HepG2 (cell line): ENCODE data around the gene AMZ1. TPM values are rescaled to one million over a fixed set of nuclear protein-coding genes. Genes with fewer than 3 reads are reported as not detected.
A peak's percentile ranks its signal among the peaks of the same experiment; 100 is the strongest.

Experiments
- ATAC-seq: fragments of 200-7000 bp; cut with Tn5 transposase; 3 replicates; pipeline ENCODE4 v1.9.1; 2020; ENCODE audit warnings: mild to moderate bottlenecking, moderate library complexity
- BruUV-seq: library from RNA; stranded (reverse); fragments of 400-500 nt; replicated peaks from 2 replicates; lab custom pipeline; 2021; lab: Mats Ljungman, UMichigan
- CTCF ChIA-PET: fragments of 300-600 bp; formaldehyde crosslinking; extraction: SDS; loops from one replicate; lab custom pipeline; 2021; ENCODE audit warnings: low total read pairs, inconsistent platforms, low intra/inter-chr PET ratio; lab: Yijun Ruan, JAX
- POLR2A ChIA-PET: fragments of 350-600 bp; sonication (Branson Sonifier 250); formaldehyde crosslinking; loops from one replicate; lab custom pipeline; 2020; ENCODE audit warnings: antibody characterized with exemption, inconsistent platforms; lab: Yijun Ruan, JAX
- DNase-seq: peaks from one replicate; pipeline ENCODE4 v3.0.0-alpha.2; 2015; ENCODE audit warnings: low spot score
- FAIRE-seq: peaks from 3 replicates; lab custom pipeline; 2011; peaks lifted over from hg19 to GRCh38; lab: Jason Lieb, UNC
- H2AFZ ChIP-seq: one replicate; pipeline ENCODE4 v1.6.1; 2011; ENCODE audit warnings: low read length, inconsistent platforms
- H3K27ac ChIP-seq: fragments of 300-600 bp; 3 replicates; pipeline ENCODE4 v1.8.0; 2011; ENCODE audit warnings: mixed run types, mild to moderate bottlenecking, mixed read lengths, low read length, inconsistent platforms; ENCODE audit not compliant: insufficient read depth; ENCODE audit errors: extremely low read length
- H3K27me3 ChIP-seq, 2 experiments: fragments of 200-600 bp in 1 of 2; 2 replicates in 1 of 2; 3 replicates in 1 of 2; pipeline versions ENCODE4 v1.6.0 to v1.8.0; 2011; ENCODE audit warnings: low read length in 2 of 2, mild to moderate bottlenecking in 2 of 2, moderate library complexity in 2 of 2, inconsistent platforms in 1 of 2; ENCODE audit not compliant: insufficient read depth in 2 of 2, control insufficient read depth in 1 of 2
- H3K36me3 ChIP-seq, 2 experiments: fragments of 200-600 bp in 1 of 2; replicated peaks in 1 of 2; 2 replicates in 1 of 2; 3 replicates in 1 of 2; pipeline versions ENCODE4 v1.5.1 to v1.8.0; 2011; ENCODE audit warnings: low read length in 2 of 2, inconsistent platforms in 1 of 2; ENCODE audit not compliant: insufficient read depth in 2 of 2, control insufficient read depth in 1 of 2
- H3K4me1 ChIP-seq: 2 replicates; pipeline ENCODE4 v1.5.1; 2012; ENCODE audit warnings: low read length, inconsistent platforms; ENCODE audit not compliant: insufficient read depth
- H3K4me2 ChIP-seq: 2 replicates; pipeline ENCODE4 v1.6.0; 2011; ENCODE audit warnings: low read depth, low read length, inconsistent platforms
- H3K4me3 ChIP-seq, 3 experiments: fragments of 200-600 bp in 1 of 3; sonication (generic), shearing (Covaris generic) in 1 of 3; replicated peaks in 1 of 3; 2 replicates each; pipeline ENCODE4 v1.5.1; 2011 to 2016; ENCODE audit warnings: low read length in 3 of 3, inconsistent platforms in 2 of 3, low read depth in 2 of 3, mild to moderate bottlenecking in 2 of 3, control low read depth in 1 of 3, mixed read lengths in 1 of 3; ENCODE audit not compliant: insufficient read depth in 1 of 3
- H3K79me2 ChIP-seq: one replicate; pipeline ENCODE4 v1.6.1; 2011; ENCODE audit warnings: low read length, inconsistent platforms; ENCODE audit not compliant: insufficient read depth
- H3K9ac ChIP-seq: 2 replicates; pipeline ENCODE4 v1.6.0; 2011; ENCODE audit warnings: mild to moderate bottlenecking, low read depth, low read length, inconsistent platforms; ENCODE audit not compliant: insufficient read depth
- H3K9me3 ChIP-seq: 2 replicates; pipeline ENCODE4 v1.5.1; 2012; ENCODE audit warnings: mild to moderate bottlenecking, low read length
- H4K20me1 ChIP-seq: 2 replicates; pipeline ENCODE4 v1.6.0; 2011; ENCODE audit warnings: inconsistent platforms, mild to moderate bottlenecking, low read length, moderate library complexity; ENCODE audit not compliant: insufficient read depth
- AFF4 ChIP-seq: sonication (generic); formaldehyde crosslinking; IDR thresholded peaks from 2 replicates; pipeline ENCODE4 v1.4.0; 2020; ENCODE audit warnings: missing genetic modification reagents
- GZF1 ChIP-seq: sonication (generic); formaldehyde crosslinking; IDR thresholded peaks from 2 replicates; pipeline ENCODE4 v1.5.1; 2020; ENCODE audit warnings: mild to moderate bottlenecking, missing genetic modification reagents
- MED8 ChIP-seq: sonication (generic); formaldehyde crosslinking; IDR thresholded peaks from 2 replicates; pipeline ENCODE4 v1.8.1; 2023; ENCODE audit warnings: mild to moderate bottlenecking, missing genetic modification reagents; ENCODE audit not compliant: insufficient replicate concordance
- NFE2 ChIP-seq: sonication (generic); formaldehyde crosslinking; IDR thresholded peaks from 2 replicates; pipeline ENCODE4 v1.4.0; 2020; ENCODE audit warnings: missing genetic modification reagents
- RFX3 ChIP-seq: IDR thresholded peaks from 2 replicates; pipeline ENCODE4 v1.6.1; 2016; ENCODE audit warnings: missing biosample characterization, missing genetic modification reagents
- TFDP2 ChIP-seq: sonication (generic); formaldehyde crosslinking; IDR thresholded peaks from 2 replicates; pipeline ENCODE4 v1.4.0; 2020; ENCODE audit warnings: missing genetic modification reagents
- ZBTB37 ChIP-seq: sonication (generic); formaldehyde crosslinking; IDR thresholded peaks from 2 replicates; pipeline ENCODE4 v1.4.0; 2020; ENCODE audit warnings: mild to moderate bottlenecking, missing genetic modification reagents
- ZBTB38 ChIP-seq: sonication (generic); formaldehyde crosslinking; IDR thresholded peaks from 2 replicates; pipeline ENCODE4 v1.5.1; 2020; ENCODE audit warnings: mild to moderate bottlenecking, missing genetic modification reagents
- ZNF547 ChIP-seq: sonication (generic); formaldehyde crosslinking; IDR thresholded peaks from 2 replicates; pipeline ENCODE4 v1.5.1; 2020; ENCODE audit warnings: mild to moderate bottlenecking, missing genetic modification reagents
- ZNF782 ChIP-seq: sonication (generic); formaldehyde crosslinking; IDR thresholded peaks from 2 replicates; pipeline ENCODE4 v1.4.0; 2020; ENCODE audit warnings: missing genetic modification reagents, mild to moderate bottlenecking, borderline replicate concordance
- WGBS: methylation state at CpG from one replicate; pipeline ENCODE4 v1.1.6; 2017; ENCODE audit warnings: low lambda C conversion rate; 5-methylcytosine and 5-hydroxymethylcytosine counted together
- in situ Hi-C: cut with HindIII; loops from 2 replicates; pipeline ENCODE4 v1.10.0; 2017; ENCODE audit warnings: low pct_unique_long_range_greater_than_20kb; ENCODE audit not compliant: extremely low pct_ligation_motif_present
- intact Hi-C: fragments of 100-400 bp; cut with micrococcal nuclease; formaldehyde crosslinking; loops from one replicate; pipeline ENCODE4 v1.10.0; 2022; ENCODE audit not compliant: unreplicated experiment
- polyA plus RNA-seq, 8 experiments: library from polyadenylated mRNA; depleted of rRNA in 3 of 8; stranded (reverse) in 7 of 8; unstranded in 1 of 8; fragments of >200 nt; fragmentation: Illumina TruSeq in 4 of 8; extraction: Trizol in 4 of 8; gene quantifications; 2 replicates each; pipeline versions ENCODE4 v1.2.1 to v1.2.3, GENCODE V29; 2011 to 2016; ENCODE audit warnings: low read depth in 4 of 8, missing spikeins in 1 of 8, mixed read lengths in 1 of 8; ENCODE audit not compliant: insufficient read depth in 1 of 8
- total RNA-seq, 5 experiments: library from RNA; depleted of rRNA; stranded (reverse); fragments of >200 nt; fragmentation: Illumina TruSeq; extraction: Trizol; gene quantifications; 2 replicates each; pipeline ENCODE4 v1.2.3, GENCODE V29; 2016; ENCODE audit warnings: low read depth in 1 of 5

AMZ1 gene
- total and polyA plus RNA-seq, 2 of the 13 experiments (the other 11 are each of a cell fraction or from before 2014, with no cell fraction given), result 0.03 TPM; not detected in 1

- ATAC-seq, result peak; percentile 14
- TF ChIP-seq ZNF547 (CRISPR knock-in tag) (peak; percentile 46; the same call in 1 of the 2 replicates), MED8 (CRISPR knock-in tag) (no peak), NFE2 (no peak), RFX3 (CRISPR knock-in tag) (no peak), AFF4 (no peak), ZBTB38 (CRISPR knock-in tag) (0 out of 2 replicates have a peak, but pooled peaks have one; percentile 6), GZF1 (CRISPR knock-in tag) (no peak), ZNF782 (no peak), TFDP2 (CRISPR knock-in tag) (no peak), ZBTB37 (no peak)
These were observed 47.1 kb upstream of the AMZ1 start for GRCh38 chr7:2640846-2641316.

More at GRCh38 chr7:2640846-2641316, 47.1 kb upstream of the AMZ1 start:
- peak overlapping the region; percentile 59 for H3K27ac ChIP-seq
- no peak overlapping the region for H3K4me3 ChIP-seq
- POLR2A ChIA-PET, result no interaction called here
- peaks cover 11 to 22% of the 10 kb centered on the region in 2 experiments; a peak in 3 of 5 replicates for H3K36me3 ChIP-seq
- no peak overlapping the region for H2AFZ ChIP-seq
- intact Hi-C loops (no loop called here), in situ Hi-C loops (loop anchor here (10.0 kb wide), 1 partner anchor 76 kb away; no protein-coding TSS in a partner anchor)
- peaks cover 36% of the 10 kb centered on the region; the same call in 1 of the 2 replicates for H4K20me1 ChIP-seq
- H3K27me3 ChIP-seq, result no peaks in the 10 kb centered on the region
- BruUV-seq, result no TSS peak
- CTCF ChIA-PET, result no interaction called here
- 100% methylated on average over 3 of the region's 9 CpGs for WGBS
- no peak for FAIRE-seq
- peaks cover 75% of the 10 kb centered on the region for H3K4me1 ChIP-seq
- no peak overlapping the region for H3K9ac ChIP-seq
- peaks cover 64% of the 10 kb centered on the region for H3K79me2 ChIP-seq
- no peaks in the 10 kb centered on the region for H3K9me3 ChIP-seq
- no peak overlapping the region for H3K4me2 ChIP-seq
- DNase-seq, result no peak
